ENCODE measurements around the gene SIGLEC9. TPM values are rescaled to one million over a fixed set of nuclear protein-coding genes. Genes with fewer than 3 reads are reported as not detected.

Gene SIGLEC9
- total and polyA plus RNA-seq, 8 donors, result 0.63 to 46.5 (median 1.4) TPM

- intact Hi-C loops (cut with DNase I), result no loop called here
- H3K36me3 ChIP-seq, result no peaks in the 10 kb centered on the region
- peaks cover 0 to 3% of the 10 kb centered on the region in 2 donors for H3K9me3 ChIP-seq
- H3K4me1 ChIP-seq, result no peaks in the 10 kb centered on the region
- H3K27me3 ChIP-seq, result peaks cover 0 to 29% of the 10 kb centered on the region in 2 donors
- ATAC-seq, result no peak
- DNase-seq, result no peak
- H3K4me3 ChIP-seq, result no peak overlapping the region
- TF ChIP-seq CTCF (IDR thresholded peaks at IDR 0.05), result no peak
- no peak overlapping the region for H3K27ac ChIP-seq
These were observed 46.0 kb upstream of the SIGLEC9 start for GRCh38 chr19:51078731-51079130.

GRCh38 chr19:51079481-51080110 is 45.1 kb upstream of the SIGLEC9 start:
- ATAC-seq, result no peak

GRCh38 chr19:51081476-51081875 is 43.2 kb upstream of the SIGLEC9 start:
- H3K27me3 ChIP-seq, result peaks cover 0 to 28% of the 10 kb centered on the region in 2 donors
- ATAC-seq (no peak), DNase-seq (no peak)
- no peak overlapping the region for H3K27ac ChIP-seq
- TF ChIP-seq CTCF (IDR thresholded peaks at IDR 0.05), result no peak
- intact Hi-C loops (cut with DNase I), result no loop called here
- no peaks in the 10 kb centered on the region for H3K9me3 ChIP-seq
- no peak overlapping the region for H3K4me3 ChIP-seq
- no peaks in the 10 kb centered on the region for H3K4me1 ChIP-seq
- no peaks in the 10 kb centered on the region for H3K36me3 ChIP-seq

More at GRCh38 chr19:51079481-51080110, 45.1 kb upstream of the SIGLEC9 start:
- intact Hi-C loops (cut with DNase I), result no loop called here
- H3K27ac ChIP-seq, result no peak overlapping the region
- H3K36me3 ChIP-seq, result no peaks in the 10 kb centered on the region
- H3K9me3 ChIP-seq, result no peaks in the 10 kb centered on the region
- no peaks in the 10 kb centered on the region for H3K4me1 ChIP-seq
- DNase-seq, result no peak
- H3K27me3 ChIP-seq, result peaks cover 0 to 33% of the 10 kb centered on the region in 2 donors
- no peak for TF ChIP-seq CTCF (IDR thresholded peaks at IDR 0.05)
- no peak overlapping the region for H3K4me3 ChIP-seq

- H3K27ac ChIP-seq, result no peak within 1 kb of the TSS
- H3K4me3 ChIP-seq, result no peak within 1 kb of the TSS
- DNase-seq, result no peak
- no peaks in the 10 kb centered on the region for H3K4me1 ChIP-seq
- no peak for TF ChIP-seq CTCF (IDR thresholded peaks at IDR 0.05)
- intact Hi-C loops (cut with DNase I), result no loop called here
- ATAC-seq, result no peak
- H3K9me3 ChIP-seq, result no peaks in the 10 kb centered on the region
- peaks cover 0 to 28% of the 10 kb centered on the region in 2 donors for H3K27me3 ChIP-seq
- H3K36me3 ChIP-seq, result no peaks in the 10 kb centered on the region
These were observed 42.1 kb upstream of the SIGLEC9 start, which contains the start of gene KLK14 for GRCh38 chr19:51082611-51083010. TSS of gene KLK14 (minus strand) at chr19:51082887. CDS start at chr19:51082614, 273 bp downstream.

- Histone ChIP-seq H3K4me3 (no peak overlapping the region), H3K36me3 (no peaks in the 10 kb centered on the region), H3K27me3 (peaks cover 0 to 28% of the 10 kb centered on the region in 2 donors), H3K9me3 (no peaks in the 10 kb centered on the region), H3K4me1 (no peaks in the 10 kb centered on the region), H3K27ac (no peak overlapping the region)
- ATAC-seq (no peak), DNase-seq (no peak)
- no peak for TF ChIP-seq CTCF (IDR thresholded peaks at IDR 0.05)
- intact Hi-C loops (cut with DNase I), result no loop called here
These were observed 41.5 kb upstream of the SIGLEC9 start for GRCh38 chr19:51083181-51083580.

All from left lung (tissue), 10 donors.